Stimulated activated CD4-positive, alpha-beta T cell treated with anti-CD3 and anti-CD28 coated beads, Interleukin-1b, Interleukin-23, amount 100 ng/mL, for 24 hours (primary cell): Measurements from ENCODE around the gene LEMD2.
"Not testable (repeated sequence)": the region's sequence is repeated elsewhere in the genome, so short reads cannot be mapped to it uniquely, and the experiment has no call there.

ENCODE experiments used
- DNase-seq, 4 experiments: peaks; one replicate each; pipeline ENCODE4 v3.0.0-alpha.2; 2020; ENCODE audit warnings: low read depth in 4 of 4, low spot score in 1 of 4

LEMD2 gene

GRCh38 chr6:33788694-33789549 is at the start of gene LEMD2:
LEMD2 (minus strand) TSS chr6:33789130; CDS start chr6:33789116, 14 bp downstream.
- DNase-seq = peak; percentile 73 to 89 (median 80)

- DNase-seq = no peak
Observed at GRCh38 chr6:33837971-33838665, 49.2 kb upstream of the LEMD2 start.

- no peak for DNase-seq
Observed at GRCh38 chr6:33836806-33837469, 48.0 kb upstream of the LEMD2 start.

GRCh38 chr6:33834401-33835392 is 45.8 kb upstream of the LEMD2 start:
- no peak for DNase-seq

GRCh38 chr6:33833599-33833998 is 44.7 kb upstream of the LEMD2 start:
- no peak for DNase-seq

- DNase-seq = not testable (repeated sequence)
Observed at GRCh38 chr6:33832831-33833230, 43.9 kb upstream of the LEMD2 start.

- not testable (repeated sequence) for DNase-seq
Observed at GRCh38 chr6:33831725-33832124, 42.8 kb upstream of the LEMD2 start.

- DNase-seq = no peak
Observed at GRCh38 chr6:33830635-33831240, 41.8 kb upstream of the LEMD2 start.

- no peak for DNase-seq
Observed at GRCh38 chr6:33828764-33829731, 40.1 kb upstream of the LEMD2 start.

- no peak for DNase-seq
Observed at GRCh38 chr6:33828452-33828763, 39.5 kb upstream of the LEMD2 start.

- DNase-seq = no peak
Observed at GRCh38 chr6:33827546-33828451, 38.9 kb upstream of the LEMD2 start.

GRCh38 chr6:33826537-33826936 is 37.6 kb upstream of the LEMD2 start:
- no peak for DNase-seq

GRCh38 chr6:33824461-33825154 is 35.7 kb upstream of the LEMD2 start:
- no peak for DNase-seq

- no peak for DNase-seq
Observed at GRCh38 chr6:33823806-33824205, 34.9 kb upstream of the LEMD2 start.

- no peak for DNase-seq
Observed at GRCh38 chr6:33822575-33823395, 33.9 kb upstream of the LEMD2 start.

GRCh38 chr6:33820784-33821520 is 32.0 kb upstream of the LEMD2 start:
- no peak for DNase-seq
